Heart left ventricle (tissue), 16 donors: ENCODE data around the gene NXN. TPM values are rescaled to one million over a fixed set of nuclear protein-coding genes. Genes with fewer than 3 reads are reported as not detected.

Experiments used
- ATAC-seq, 4 donors: fragments of 200-7000 bp; cut with Tn5 transposase; one replicate each; pipeline ENCODE4 v1.9.1; 2020 to 2022; ENCODE audit warnings: moderate library complexity in 4 of 4, mild to moderate bottlenecking in 3 of 4, moderate number of reproducible peaks in 1 of 4
- DNase-seq, 5 donors: peaks; one replicate each; pipeline ENCODE4 v3.0.0-alpha.2; 2020
- H3K27ac ChIP-seq, 12 donors: fragments of 200-600 bp; sonication (generic) in 4 of 12; one replicate each; pipeline versions ENCODE4 v1.5.0 to v1.8.0; 2016 to 2022; ENCODE audit warnings: mild to moderate bottlenecking in 2 of 12
- H3K27me3 ChIP-seq, 9 donors: fragments of 200-600 bp; sonication (generic) in 2 of 9; one replicate each; pipeline versions ENCODE4 v1.5.1 to v1.8.0; 2016 to 2022; ENCODE audit warnings: mild to moderate bottlenecking in 3 of 9
- H3K36me3 ChIP-seq, 9 donors: fragments of 200-600 bp; sonication (generic) in 2 of 9; one replicate each; pipeline versions ENCODE4 v1.5.0 to v1.8.0; 2018 to 2022; ENCODE audit warnings: mild to moderate bottlenecking in 2 of 9
- H3K4me1 ChIP-seq, 12 donors: fragments of 200-600 bp; sonication (generic) in 4 of 12; one replicate each; pipeline versions ENCODE4 v1.5.0 to v1.8.0; 2016 to 2022; ENCODE audit warnings: mild to moderate bottlenecking in 3 of 12
- H3K4me3 ChIP-seq, 12 donors: fragments of 200-600 bp; sonication (generic) in 4 of 12; one replicate each; pipeline versions ENCODE4 v1.5.0 to v1.8.0; 2017 to 2022; ENCODE audit warnings: mild to moderate bottlenecking in 9 of 12, moderate library complexity in 4 of 12
- H3K9me3 ChIP-seq, 12 donors: fragments of 200-600 bp; sonication (generic) in 4 of 12; one replicate each; pipeline versions ENCODE4 v1.5.0 to v1.8.0; 2016 to 2022; ENCODE audit warnings: mild to moderate bottlenecking in 1 of 12
- POLR2A ChIP-seq, 2 donors: fragments of 450-650 bp; IDR thresholded peaks; one replicate each; pipeline ENCODE4 v1.6.1; 2017; ENCODE audit warnings: antibody characterized with exemption in 2 of 2, mild to moderate bottlenecking in 2 of 2, moderate library complexity in 2 of 2
- WGBS, 4 donors: extraction: QIAGEN DNeasy Blood & Tissue Kit in 2 of 4; methylation state at CpG; one replicate each; pipeline versions ENCODE4 v1.1.5 to v1.1.7; 2013 to 2018; 5-methylcytosine and 5-hydroxymethylcytosine counted together
- intact Hi-C, 10 donors: fragments of 100-400 bp; cut with DNase I; formaldehyde crosslinking; loops; one replicate each; pipeline versions ENCODE4 v1.11.1 to v1.14.2; 2022
- polyA plus RNA-seq, 2 donors: library from polyadenylated mRNA; stranded (reverse); fragments of 200-250 nt; gene quantifications; one replicate each; pipeline ENCODE4 v1.2.3, GENCODE V29; 2013
- total RNA-seq, 9 donors: library from RNA; depleted of rRNA in 2 of 9; stranded (reverse); fragments of >200 nt in 2 of 9; fragmentation: NEBNext Ultra II Directional in 3 of 9; extraction: Animal tissue kit (Norgen Biotek cat#: 25700) in 3 of 9; gene quantifications; one replicate each; pipeline versions ENCODE4 v1.1.0 to v1.2.4, GENCODE V29; 2016 to 2023
- TF ChIP-seq, protein P1 (sequence below), 12 donors: fragments of 200-600 bp; sonication (generic) in 4 of 12; IDR thresholded peaks; one replicate each; pipeline versions ENCODE4 v1.5.0 to v1.8.0; 2018 to 2022; ENCODE audit warnings: antibody characterized with exemption in 12 of 12, mild to moderate bottlenecking in 5 of 12
- donor health status: ischemic (EF 13 %, LVEDD 7.1; RV severe dilation, severe dysfunction).
- donor health status: healthy with polysubstance abuse.
- donor health status: DM: no; HTN: yes; CAD: no.
- donor health status: DM: no; HTN: no; CAD: no.
- donor health status: ischemic (EF 25% LVEDD 6.9; RV normal size, moderate dysfunction).
- donor health status: ischemic (EF 25% LVEDD 5.7; RV mildly dilated, moderate dysfunction).
- donor health status: healthy.
- donor health status: DM: yes; HTN: yes; CAD: no.
- donor health status: ischemic (EF 35%, LVEDD 5.7; RV mildly dilated, moderate dysfunction).
- donor health status: nonischemic (EF 11% LVEDD 7.7; RV severe dilation, severe dysfunction).
- donor health status: DM: yes; HTN: yes; CAD: no.
- donor health status: PGD.
- donor health status: ischemic (EF 29% LVEDD 5.4; RV normal size, mild dysfunction).
- donor health status: nonischemic (EF 23%, LVEDD 6.1; RV moderate dilation, normal function).

The NXN gene
- total and polyA plus RNA-seq, 11 donors: 8.6 to 20.3 (median 14.1) TPM

DNA sequence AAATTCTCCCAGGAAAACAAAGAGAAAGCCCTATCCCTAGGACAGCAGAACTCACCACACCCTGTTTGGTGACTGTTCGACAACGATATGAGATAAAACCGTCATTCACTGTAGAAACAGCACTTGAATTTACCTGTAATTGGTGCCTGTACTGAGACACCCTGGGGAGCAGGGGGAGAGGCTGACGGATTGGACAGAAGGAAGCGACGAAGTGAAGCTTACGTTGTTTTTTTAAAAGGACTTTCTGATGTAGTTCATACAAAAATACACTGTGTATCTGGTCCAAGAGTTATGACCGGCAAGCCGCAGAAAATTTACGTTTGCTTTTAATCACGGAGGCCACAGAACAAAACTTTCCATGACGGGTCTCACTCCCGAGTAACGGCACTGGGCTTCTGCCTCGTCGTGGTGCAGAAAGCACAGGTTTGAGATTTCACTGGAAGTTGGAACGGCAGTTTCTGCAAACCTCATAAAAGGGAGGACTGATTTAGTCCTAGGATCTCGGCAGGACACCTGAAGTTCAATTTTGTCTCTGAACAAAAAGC, 9.7 kb downstream of the NXN start:
- no peaks in the 10 kb centered on the region for H3K27me3 ChIP-seq
- no peaks in the 10 kb centered on the region for H3K36me3 ChIP-seq
- TF ChIP-seq POLR2A (IDR thresholded peaks at IDR 0.05): no peak
- TF ChIP-seq, protein P1, sequence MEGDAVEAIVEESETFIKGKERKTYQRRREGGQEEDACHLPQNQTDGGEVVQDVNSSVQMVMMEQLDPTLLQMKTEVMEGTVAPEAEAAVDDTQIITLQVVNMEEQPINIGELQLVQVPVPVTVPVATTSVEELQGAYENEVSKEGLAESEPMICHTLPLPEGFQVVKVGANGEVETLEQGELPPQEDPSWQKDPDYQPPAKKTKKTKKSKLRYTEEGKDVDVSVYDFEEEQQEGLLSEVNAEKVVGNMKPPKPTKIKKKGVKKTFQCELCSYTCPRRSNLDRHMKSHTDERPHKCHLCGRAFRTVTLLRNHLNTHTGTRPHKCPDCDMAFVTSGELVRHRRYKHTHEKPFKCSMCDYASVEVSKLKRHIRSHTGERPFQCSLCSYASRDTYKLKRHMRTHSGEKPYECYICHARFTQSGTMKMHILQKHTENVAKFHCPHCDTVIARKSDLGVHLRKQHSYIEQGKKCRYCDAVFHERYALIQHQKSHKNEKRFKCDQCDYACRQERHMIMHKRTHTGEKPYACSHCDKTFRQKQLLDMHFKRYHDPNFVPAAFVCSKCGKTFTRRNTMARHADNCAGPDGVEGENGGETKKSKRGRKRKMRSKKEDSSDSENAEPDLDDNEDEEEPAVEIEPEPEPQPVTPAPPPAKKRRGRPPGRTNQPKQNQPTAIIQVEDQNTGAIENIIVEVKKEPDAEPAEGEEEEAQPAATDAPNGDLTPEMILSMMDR (IDR thresholded peaks at IDR 0.05): no peak
- intact Hi-C loops: loop anchor here in 4 of 10 donors (10.0 kb wide), 4 partner anchors 45 to 115 kb away; no protein-coding TSS in a partner anchor
- peaks cover 0 to 2% (median 0%) of the 10 kb centered on the region in 12 donors for H3K4me1 ChIP-seq
- ATAC-seq (no peak), DNase-seq (peak in 1 of 5 donors; percentile 19)
- H3K9me3 ChIP-seq: no peaks in the 10 kb centered on the region
- peak overlapping the region in 1 of 12 donors; percentile 82 for H3K27ac ChIP-seq
- WGBS, 4 donors: 72 to 83% (median 80%) methylated on average over 18 of the region's 18 CpGs
- H3K4me3 ChIP-seq: no peak overlapping the region

DNA sequence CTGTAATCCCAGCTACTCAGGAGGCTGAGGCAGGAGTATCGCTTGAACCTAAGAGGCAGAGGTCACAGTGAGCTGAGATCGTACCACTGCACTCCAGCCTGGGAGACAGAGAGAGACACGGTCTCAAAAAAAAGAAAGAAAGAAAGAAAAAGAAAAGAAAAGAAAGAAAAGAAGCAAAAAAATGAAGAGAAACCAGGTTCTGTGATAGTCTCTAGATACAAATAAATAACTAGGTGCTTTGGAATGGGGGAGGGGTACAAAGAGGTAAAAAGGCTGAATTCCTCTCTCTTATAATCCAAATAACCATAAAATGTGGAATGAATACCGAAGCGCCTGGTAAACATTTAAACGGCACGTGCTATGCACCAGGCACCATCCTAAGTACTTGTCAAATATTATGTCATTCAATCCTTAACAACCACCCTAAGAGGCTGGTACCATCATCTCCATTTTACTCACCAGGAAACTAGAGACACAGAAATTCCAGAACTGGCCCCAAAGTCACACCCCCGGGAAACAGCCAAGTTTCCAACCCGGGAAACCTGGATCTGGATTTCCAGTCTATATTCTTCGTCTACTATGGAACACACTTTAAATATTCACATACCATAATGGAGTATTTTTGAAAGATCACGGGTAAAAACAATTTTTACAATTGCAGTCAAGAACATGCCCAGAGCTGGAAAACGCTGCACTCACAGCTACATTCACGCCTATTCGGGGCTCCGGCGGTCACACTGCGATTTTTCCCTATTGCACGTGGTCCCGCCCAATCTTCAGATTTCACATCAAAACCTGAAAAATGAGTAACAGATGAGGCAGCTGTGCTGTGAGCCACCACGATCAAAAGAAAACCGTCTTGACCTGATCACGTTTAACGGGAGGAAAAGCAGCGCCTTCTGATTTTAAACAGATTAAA, 10.5 kb downstream of the NXN start:
- intact Hi-C loops: no loop called here
- Histone ChIP-seq H3K4me3 (no peak overlapping the region), H3K27ac (peak overlapping the region in 1 of 12 donors; percentile 82), H3K9me3 (no peaks in the 10 kb centered on the region), H3K36me3 (no peaks in the 10 kb centered on the region), H3K4me1 (no peaks in the 10 kb centered on the region), H3K27me3 (no peaks in the 10 kb centered on the region)
- TF ChIP-seq POLR2A (IDR thresholded peaks at IDR 0.05): no peak
- TF ChIP-seq, protein P1 (IDR thresholded peaks at IDR 0.05): no peak
- DNase-seq: peak in 1 of 5 donors; percentile 3
- no peak for ATAC-seq
- 88 to 95% (median 94%) methylated on average over 24 of the region's 24 CpGs for WGBS, 4 donors

DNA sequence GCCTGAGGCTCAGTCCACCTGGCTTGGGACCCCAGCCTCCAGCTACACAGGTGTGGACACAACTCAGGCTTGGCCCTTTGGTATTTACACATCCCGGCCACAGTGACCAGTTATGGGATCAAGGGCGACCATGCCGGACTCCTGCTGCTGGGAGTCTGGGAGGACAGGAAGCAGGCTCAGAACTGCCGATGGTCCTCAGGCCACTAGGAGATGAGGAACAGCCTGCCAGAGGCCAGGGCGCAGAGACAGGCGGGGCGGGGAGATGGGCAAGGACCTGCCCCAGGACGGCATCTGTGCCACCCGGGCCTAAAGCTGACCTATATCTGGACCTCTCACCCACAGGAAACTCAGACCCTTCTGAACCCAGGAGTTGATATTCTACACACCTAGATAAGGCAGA, 12.5 kb downstream of the NXN start:
- no peaks in the 10 kb centered on the region for H3K4me1 ChIP-seq
- ATAC-seq (no peak), DNase-seq (peak in 1 of 5 donors; percentile 43)
- 92 to 95% (median 93%) methylated on average over 8 to 9 of the region's 9 CpGs for WGBS, 4 donors
- H3K4me3 ChIP-seq: no peak overlapping the region
- no peaks in the 10 kb centered on the region for H3K27me3 ChIP-seq
- H3K9me3 ChIP-seq: no peaks in the 10 kb centered on the region
- intact Hi-C loops: no loop called here
- H3K36me3 ChIP-seq: no peaks in the 10 kb centered on the region
- TF ChIP-seq, protein P1 (IDR thresholded peaks at IDR 0.05): no peak
- no peak for TF ChIP-seq POLR2A (IDR thresholded peaks at IDR 0.05)
- H3K27ac ChIP-seq: peak overlapping the region in 1 of 12 donors; percentile 80

DNA sequence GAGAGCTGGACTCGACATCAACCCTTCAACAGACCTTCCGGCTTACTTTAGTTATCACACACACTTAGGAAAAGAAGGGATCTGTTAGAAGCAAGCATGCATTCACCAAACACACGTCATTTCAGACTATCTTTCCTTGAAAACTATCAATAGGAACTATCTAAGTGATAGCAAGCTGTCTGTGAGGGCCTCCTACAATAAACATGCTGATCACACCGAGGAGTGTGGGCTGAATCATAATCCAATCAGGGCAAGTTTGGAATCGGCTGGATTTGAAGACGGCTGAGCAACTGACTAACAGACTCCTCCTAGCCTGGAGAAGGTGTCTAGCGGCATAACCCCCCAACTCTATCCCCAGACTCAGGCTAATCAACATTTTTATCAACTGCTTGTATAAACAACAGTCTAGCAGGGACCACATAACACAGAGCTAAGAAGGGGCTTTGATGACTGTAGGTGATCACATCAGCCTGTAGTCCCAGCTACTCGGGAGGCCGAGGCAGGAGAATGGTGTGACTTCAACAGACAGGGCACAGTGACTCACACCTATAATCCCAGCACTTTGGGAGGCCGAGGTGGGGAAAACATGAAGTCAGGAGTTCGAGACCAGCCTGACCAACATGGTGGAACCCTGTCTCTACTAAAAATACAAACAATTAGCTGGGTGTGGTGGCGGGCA, 14.1 kb downstream of the NXN start:
- H3K27ac ChIP-seq: peak overlapping the region in 1 of 12 donors; percentile 80

More for the DNA sequence above, 14.1 kb downstream of the NXN start:
- intact Hi-C loops: no loop called here
- no peaks in the 10 kb centered on the region for H3K4me1 ChIP-seq
- H3K4me3 ChIP-seq: no peak overlapping the region
- no peaks in the 10 kb centered on the region for H3K27me3 ChIP-seq
- DNase-seq (peak in 1 of 5 donors; percentile 38), ATAC-seq (no peak)
- WGBS, 4 donors: 77 to 84% (median 82%) methylated on average over 12 of the region's 12 CpGs
- TF ChIP-seq, protein P1 (IDR thresholded peaks at IDR 0.05): no peak
- TF ChIP-seq POLR2A (IDR thresholded peaks at IDR 0.05): no peak
- no peaks in the 10 kb centered on the region for H3K36me3 ChIP-seq
- H3K9me3 ChIP-seq: no peaks in the 10 kb centered on the region
